Activated T-cell treated with anti-CD3 and anti-CD28 coated beads, Interleukin-2, amount 50 U/mL, for 72 hours (primary cell): ENCODE measurements around the gene CFAP58. TPM values are rescaled to one million over a fixed set of nuclear protein-coding genes. Genes with fewer than 3 reads are reported as not detected.

Experiments used
- ATAC-seq, 2 donors: fragments of 150-1000 bp; cut with Tn5 transposase; replicated peaks in 1 of 2; 2 replicates each; pipeline ENCODE4 v1.10.0; 2021; ENCODE audit warnings: moderate library complexity in 2 of 2, mild to moderate bottlenecking in 1 of 2
- DNase-seq, 2 donors: peaks; one replicate each; pipeline ENCODE4 v3.0.0; 2021 to 2022; ENCODE audit warnings: mixed read lengths in 1 of 2
- H3K27ac Mint-ChIP-seq: one replicate; pipeline ENCODE4 v1.8.0; 2022; ENCODE audit warnings: mild to moderate bottlenecking, moderate library complexity, mixed read lengths
- H3K27me3 Mint-ChIP-seq: one replicate; pipeline ENCODE4 v1.8.0; 2022; ENCODE audit warnings: low read depth, mixed read lengths
- H3K36me3 Mint-ChIP-seq, 2 donors: one replicate each; pipeline ENCODE4 v1.8.0; 2022; ENCODE audit warnings: mixed read lengths in 2 of 2, mild to moderate bottlenecking in 1 of 2; ENCODE audit not compliant: insufficient read depth in 2 of 2
- H3K4me1 Mint-ChIP-seq: one replicate; pipeline ENCODE4 v1.8.0; 2022; ENCODE audit warnings: low read depth, mixed read lengths
- H3K4me3 Mint-ChIP-seq, 2 donors: one replicate each; pipeline ENCODE4 v1.8.0; 2022; ENCODE audit warnings: mild to moderate bottlenecking in 2 of 2, mixed read lengths in 2 of 2, moderate library complexity in 2 of 2
- H3K9me3 Mint-ChIP-seq, 2 donors: one replicate each; pipeline ENCODE4 v1.8.0; 2022; ENCODE audit warnings: mixed read lengths in 2 of 2
- total RNA-seq, 2 donors: library from RNA; stranded (reverse); gene quantifications; one replicate each; pipeline ENCODE4 v1.2.3, GENCODE V29; 2022

CFAP58 gene
- total RNA-seq, 2 donors from 2014 or later: 0.72 to 1.1 TPM

DNA sequence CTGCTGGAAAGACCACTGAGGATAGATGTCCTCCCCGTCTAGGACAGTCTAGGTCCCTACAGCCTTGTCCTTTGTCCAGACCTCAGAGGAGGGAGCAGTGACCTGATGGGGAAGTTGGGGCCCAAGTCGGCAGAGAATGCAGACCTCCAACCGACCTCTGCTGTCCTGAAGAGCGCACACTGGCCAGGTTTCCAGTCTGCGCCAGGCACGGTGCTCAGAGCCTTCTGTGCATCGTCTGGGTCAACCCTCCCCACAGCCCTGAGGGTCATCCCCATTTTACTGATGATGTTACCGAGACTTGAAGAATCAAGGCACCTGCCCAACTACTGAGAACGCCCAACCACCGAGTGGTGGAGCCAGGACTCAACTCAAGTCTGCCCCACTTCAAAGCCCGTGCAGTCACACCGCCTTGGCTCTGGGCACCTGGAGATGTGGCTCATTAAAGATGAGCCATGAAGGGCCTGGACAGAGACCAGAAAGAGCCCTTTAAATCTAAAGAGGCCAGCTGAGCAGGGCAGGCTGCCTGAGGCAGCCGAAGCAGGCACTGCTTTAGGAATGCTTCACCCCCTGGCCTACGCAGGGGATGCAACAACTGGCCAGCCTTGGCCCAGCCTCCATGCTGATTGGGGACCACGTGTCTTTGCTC is 19.8 kb upstream of the CFAP58 start:
- peaks cover 9 to 11% of the 10 kb centered on the region in 2 donors for H3K36me3 Mint-ChIP-seq
- no peak for DNase-seq
- ATAC-seq: no peak
- peaks cover 81% of the 10 kb centered on the region for H3K4me1 Mint-ChIP-seq
- no peaks in the 10 kb centered on the region for H3K9me3 Mint-ChIP-seq
- peak overlapping the region; percentile 41 to 70 for H3K4me3 Mint-ChIP-seq
- peak overlapping the region; percentile 56 for H3K27ac Mint-ChIP-seq
- H3K27me3 Mint-ChIP-seq: no peaks in the 10 kb centered on the region

DNA sequence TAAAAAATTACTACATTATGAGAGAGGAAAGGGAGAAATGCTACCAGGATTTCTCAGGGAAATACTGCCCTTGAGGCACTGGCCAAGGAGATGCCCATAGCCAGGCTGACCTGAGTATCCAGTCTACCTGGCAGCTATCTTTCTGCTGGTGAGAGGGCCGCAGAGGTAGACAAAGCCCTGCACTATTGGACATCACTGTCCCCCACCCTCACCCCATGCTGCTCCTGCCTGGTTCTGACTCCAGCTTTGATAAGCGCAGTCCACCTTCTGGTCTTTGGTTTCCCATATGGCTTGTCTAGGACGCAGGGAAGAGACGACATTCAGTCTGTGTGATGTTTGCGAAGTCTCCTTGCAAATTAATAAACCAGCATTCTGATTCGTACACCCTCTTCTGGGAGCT is 19.1 kb upstream of the CFAP58 start:
- Mint-ChIP-seq H3K27ac (peak overlapping the region; percentile 87), H3K36me3 (peaks cover 9 to 11% of the 10 kb centered on the region in 2 donors), H3K27me3 (no peaks in the 10 kb centered on the region), H3K9me3 (no peaks in the 10 kb centered on the region), H3K4me3 (peak overlapping the region; percentile 92 to 96), H3K4me1 (peaks cover 81% of the 10 kb centered on the region)
- ATAC-seq (no peak), DNase-seq (no peak)

DNA sequence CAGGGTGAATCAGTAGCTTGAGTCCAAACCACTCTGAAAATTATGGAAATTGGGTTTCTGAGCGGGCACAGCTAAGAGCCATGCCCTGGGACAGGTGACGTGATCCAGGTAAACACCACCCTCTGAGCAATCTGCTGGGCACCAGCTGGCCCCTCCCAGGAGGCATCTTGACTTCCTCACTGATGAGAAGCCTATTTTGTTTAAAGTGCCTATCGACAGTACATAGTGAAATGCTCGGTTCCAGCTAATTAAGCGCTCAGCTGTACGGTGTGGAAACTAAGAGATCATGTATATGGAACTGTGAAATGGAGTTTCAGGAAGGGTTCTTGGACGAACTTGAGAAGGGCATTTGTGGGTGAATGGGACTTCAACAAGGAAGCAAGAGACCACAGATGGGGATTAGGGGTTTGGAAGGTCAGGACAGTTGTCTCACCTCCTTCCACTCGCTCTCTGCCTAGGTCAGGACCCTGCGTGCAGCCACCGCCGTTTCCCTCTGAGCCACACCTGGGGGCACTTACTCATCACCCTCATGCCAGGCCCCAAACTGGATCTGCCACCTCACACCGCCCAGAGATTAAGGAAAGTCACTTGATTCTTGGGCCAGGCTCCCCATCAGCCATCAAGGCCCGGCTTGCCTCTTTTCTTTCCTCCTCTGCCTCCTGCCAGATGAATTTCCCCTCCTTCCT is 18.5 kb upstream of the CFAP58 start:
- peaks cover 81% of the 10 kb centered on the region for H3K4me1 Mint-ChIP-seq
- H3K4me3 Mint-ChIP-seq: peak overlapping the region; percentile 92 to 96
- H3K36me3 Mint-ChIP-seq: peaks cover 9 to 11% of the 10 kb centered on the region in 2 donors
- DNase-seq: no peak
- H3K27ac Mint-ChIP-seq: peak overlapping the region; percentile 87
- no peak for ATAC-seq
- peaks cover under 1% of the 10 kb centered on the region for H3K27me3 Mint-ChIP-seq
- H3K9me3 Mint-ChIP-seq: no peaks in the 10 kb centered on the region

DNA sequence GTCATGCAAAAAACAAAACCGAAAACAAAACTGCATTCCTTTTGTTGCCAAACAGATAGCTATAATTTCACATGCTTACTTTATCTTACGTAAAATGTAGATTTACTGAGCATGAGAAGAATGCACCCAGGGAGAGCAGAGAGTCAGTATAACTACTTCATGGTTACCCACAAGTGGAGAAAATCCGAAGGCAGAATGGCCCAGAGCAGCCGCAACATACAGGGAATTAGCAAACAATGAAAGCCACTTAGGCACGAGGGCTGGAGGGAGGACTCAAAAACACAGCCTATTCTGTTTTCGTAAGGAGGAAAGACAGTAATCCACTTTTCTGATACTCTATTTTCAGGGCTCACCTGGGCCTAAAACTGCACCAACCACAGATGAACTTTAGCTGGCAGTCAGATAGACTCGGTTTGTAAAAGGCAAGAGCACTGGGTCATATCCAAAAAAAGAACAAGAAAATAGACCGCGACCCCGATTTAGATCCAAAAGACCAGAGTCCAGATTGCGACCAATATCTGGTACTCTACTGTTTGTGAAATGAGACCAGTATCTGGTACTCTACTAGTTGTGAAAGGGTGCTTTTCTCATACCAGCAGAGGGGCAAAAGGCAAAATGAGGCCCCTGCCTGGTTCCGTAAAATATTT is 16.7 kb upstream of the CFAP58 start:
- ATAC-seq: no peak
- DNase-seq: no peak
- H3K4me1 Mint-ChIP-seq: peaks cover 67% of the 10 kb centered on the region
- peak overlapping the region; percentile 92 to 96 for H3K4me3 Mint-ChIP-seq
- H3K36me3 Mint-ChIP-seq: peaks cover 9 to 11% of the 10 kb centered on the region in 2 donors
- H3K27ac Mint-ChIP-seq: peak overlapping the region; percentile 80
- H3K27me3 Mint-ChIP-seq: peaks cover 5% of the 10 kb centered on the region
- no peaks in the 10 kb centered on the region for H3K9me3 Mint-ChIP-seq

DNA sequence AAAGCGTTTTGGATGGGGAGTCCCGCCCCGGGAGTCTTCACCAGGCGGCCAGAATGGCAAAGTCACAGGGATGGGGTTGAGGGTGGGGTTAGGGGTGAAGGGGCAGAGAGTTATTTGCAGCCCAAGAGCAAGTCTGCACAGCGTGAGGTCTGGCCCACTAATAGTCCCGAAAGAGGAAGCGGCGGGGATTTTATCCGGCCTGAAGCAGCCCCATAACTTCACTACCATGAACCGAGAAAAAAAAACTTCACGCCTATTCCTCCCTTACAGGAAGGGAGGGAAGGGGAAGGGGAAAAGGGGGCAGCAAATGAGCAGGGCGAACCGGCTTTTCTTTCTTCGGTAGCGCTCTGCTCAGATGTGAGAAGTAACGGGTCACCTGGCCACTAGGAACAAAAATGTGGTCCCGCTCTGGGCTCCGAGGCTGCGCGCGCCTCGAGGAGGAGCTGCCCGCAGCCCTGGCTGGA is 16.1 kb upstream of the CFAP58 start:
- peak in 1 of 2 donors; percentile 52 for DNase-seq
- peaks cover 61% of the 10 kb centered on the region for H3K4me1 Mint-ChIP-seq
- peaks cover 9 to 11% of the 10 kb centered on the region in 2 donors for H3K36me3 Mint-ChIP-seq
- peak overlapping the region; percentile 80 for H3K27ac Mint-ChIP-seq
- H3K9me3 Mint-ChIP-seq: no peaks in the 10 kb centered on the region
- peak overlapping the region; percentile 92 to 96 for H3K4me3 Mint-ChIP-seq
- peak; percentile 39 to 48 for ATAC-seq
- peaks cover 5% of the 10 kb centered on the region for H3K27me3 Mint-ChIP-seq

DNA sequence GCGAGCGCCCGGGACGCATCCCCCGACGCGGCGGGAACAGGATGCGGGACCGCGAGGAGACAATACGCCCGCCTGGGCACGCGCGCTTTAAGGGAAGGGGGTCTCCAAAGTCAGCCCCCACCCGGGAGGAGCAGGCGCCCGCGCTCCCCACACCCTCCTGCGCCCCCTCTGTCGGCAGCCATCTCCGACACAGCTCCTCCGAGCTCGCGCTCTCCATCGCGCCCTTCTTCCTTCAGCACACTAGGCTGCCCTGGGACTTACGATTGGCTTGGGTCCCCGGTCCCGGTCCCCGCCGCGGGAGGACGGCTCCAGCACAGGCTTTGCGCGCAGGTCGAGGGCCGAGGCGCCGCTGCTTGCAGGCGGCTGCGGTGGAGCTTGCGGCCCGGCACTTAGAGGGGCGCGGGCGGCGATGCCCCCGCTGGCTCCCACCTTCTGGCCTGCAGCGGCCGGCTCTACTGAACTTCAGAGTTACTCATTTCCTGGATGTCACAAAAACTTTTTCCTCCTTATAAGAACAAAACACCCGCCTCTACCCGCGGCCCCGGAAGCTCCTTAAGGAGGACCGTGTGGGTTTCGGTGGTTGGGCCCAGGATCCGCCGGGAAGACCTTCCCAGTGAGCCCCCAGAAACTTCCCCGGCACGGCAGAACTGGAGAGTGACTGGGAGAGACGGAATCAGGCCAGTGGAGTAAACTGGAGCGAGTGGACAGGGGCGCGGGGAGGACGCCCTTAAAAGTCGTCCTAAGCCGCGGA is 15.5 kb upstream of the CFAP58 start, which contains the start of gene ITPRIP:
Gene ITPRIP (minus strand): TSS at position 481 of the 751 bp plus-strand sequence. CDS start 22,414 bp downstream, outside the sequence.
- Mint-ChIP-seq H3K27ac (peak within 1 kb of the TSS; percentile 98), H3K27me3 (peaks cover 5% of the 10 kb centered on the region), H3K9me3 (no peaks in the 10 kb centered on the region), H3K4me1 (peaks cover 54% of the 10 kb centered on the region), H3K36me3 (peaks cover 9 to 10% of the 10 kb centered on the region in 2 donors), H3K4me3 (peak within 1 kb of the TSS; percentile 92 to 96)
- ATAC-seq (peak; percentile 85), DNase-seq (peak; percentile 75 to 77)

DNA sequence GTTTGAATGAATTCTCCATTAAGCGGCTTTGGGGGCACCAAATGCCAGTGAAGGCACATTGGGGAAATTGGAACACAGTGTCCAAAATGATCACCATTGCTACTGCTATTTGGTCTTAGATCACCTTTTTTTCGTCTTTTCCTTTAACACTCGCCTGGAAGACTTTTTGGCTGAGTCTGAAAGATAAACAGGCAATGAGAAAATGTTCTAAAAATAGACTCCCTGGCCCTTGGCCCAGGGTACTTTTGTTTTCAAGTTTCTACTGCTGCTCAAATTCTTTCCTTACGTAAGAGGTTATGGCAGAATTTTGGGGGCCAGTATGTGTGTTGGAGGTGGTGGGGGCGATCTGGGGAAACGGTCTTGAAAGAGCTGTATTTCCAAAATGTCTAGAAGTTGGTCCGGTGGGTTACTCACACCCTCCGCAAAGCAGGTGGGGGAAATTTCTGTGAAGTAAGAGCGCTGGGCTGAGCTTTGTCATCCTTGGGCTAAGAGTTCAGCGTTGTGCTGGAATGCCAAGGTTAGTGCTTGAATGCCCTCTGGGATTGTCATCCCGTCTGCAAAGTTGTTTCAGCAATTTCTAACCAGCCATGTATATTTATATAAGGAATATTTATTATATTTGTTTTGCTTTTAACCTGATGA is 14.0 kb upstream of the CFAP58 start:
- DNase-seq (no peak), ATAC-seq (no peak)
- no peaks in the 10 kb centered on the region for H3K9me3 Mint-ChIP-seq
- peak overlapping the region; percentile 98 for H3K27ac Mint-ChIP-seq
- H3K36me3 Mint-ChIP-seq: peaks cover 9% of the 10 kb centered on the region in 2 donors
- peaks cover 5% of the 10 kb centered on the region for H3K27me3 Mint-ChIP-seq
- peak overlapping the region; percentile 92 to 96 for H3K4me3 Mint-ChIP-seq
- peaks cover 41% of the 10 kb centered on the region for H3K4me1 Mint-ChIP-seq

DNA sequence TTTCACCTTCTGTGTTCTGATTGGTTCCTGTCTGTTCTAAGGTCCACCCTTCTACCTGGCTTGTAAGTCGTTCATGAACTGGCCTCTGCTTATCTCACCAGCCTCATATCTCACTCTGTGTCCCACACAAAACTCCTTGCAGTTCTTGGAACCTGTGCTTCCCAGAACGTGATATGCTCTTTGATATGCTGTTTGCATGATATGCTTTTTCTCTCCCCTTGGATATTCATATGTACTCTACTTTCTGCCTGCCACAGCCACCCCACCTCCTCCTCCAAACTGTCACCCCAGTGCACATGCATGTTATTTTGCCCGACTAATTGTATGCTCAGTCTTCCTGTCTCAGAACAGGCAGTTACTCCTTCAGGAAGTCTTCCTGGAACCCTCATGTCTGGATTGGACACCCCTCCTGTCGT is 13.5 kb upstream of the CFAP58 start:
- Mint-ChIP-seq H3K36me3 (peaks cover 5 to 9% of the 10 kb centered on the region in 2 donors), H3K27me3 (peaks cover 5% of the 10 kb centered on the region), H3K4me3 (peak overlapping the region; percentile 20 to 55), H3K4me1 (peaks cover 36% of the 10 kb centered on the region), H3K27ac (no peak overlapping the region), H3K9me3 (no peaks in the 10 kb centered on the region)
- ATAC-seq (no peak), DNase-seq (no peak)

DNA sequence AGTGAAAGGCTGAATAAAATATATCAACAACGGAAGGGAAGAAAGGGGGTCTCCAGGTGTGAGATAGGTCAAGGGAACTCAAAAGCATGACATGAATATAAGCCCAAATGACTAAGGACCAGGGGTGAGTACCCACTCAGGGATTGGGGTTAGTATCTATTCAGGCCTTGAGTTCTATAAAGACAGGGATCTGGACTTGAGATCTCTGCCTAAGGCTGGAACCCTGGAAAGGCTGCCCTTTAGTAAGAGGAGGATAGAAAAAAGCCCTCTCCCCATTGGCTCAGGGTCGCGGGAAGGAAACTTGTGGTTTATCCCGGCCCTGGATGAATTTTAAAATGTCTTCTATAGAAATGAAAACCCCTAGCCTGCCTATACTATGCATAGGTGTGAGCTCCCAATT is 13.0 kb upstream of the CFAP58 start:
- Mint-ChIP-seq H3K36me3 (peaks cover 5 to 9% of the 10 kb centered on the region in 2 donors), H3K4me3 (no peak overlapping the region), H3K27ac (no peak overlapping the region), H3K9me3 (peaks cover 0 to 2% of the 10 kb centered on the region in 2 donors), H3K4me1 (peaks cover 33% of the 10 kb centered on the region), H3K27me3 (peaks cover 5% of the 10 kb centered on the region)
- DNase-seq (no peak), ATAC-seq (no peak)

DNA sequence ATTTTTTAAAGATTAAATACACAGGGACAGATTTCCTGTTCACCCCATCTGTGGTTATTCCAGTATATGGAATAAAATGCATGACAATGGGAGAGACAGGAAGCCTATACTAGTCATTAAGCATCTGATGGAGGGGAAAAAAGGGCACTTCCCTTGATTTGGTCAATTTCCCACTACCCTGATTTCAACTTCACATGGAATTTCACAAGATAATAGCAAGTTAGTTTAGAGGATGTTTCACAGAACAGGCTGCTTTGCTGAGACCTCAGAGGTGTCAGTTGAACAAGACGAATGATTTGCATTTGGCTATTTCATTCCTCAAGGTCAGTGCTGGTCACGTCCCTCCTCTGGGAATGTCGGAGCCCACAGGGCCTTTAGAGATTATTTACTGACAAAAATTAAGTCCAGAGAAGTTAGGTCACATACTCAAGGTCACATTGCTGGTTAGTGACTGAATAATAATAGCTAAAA is 10.7 kb upstream of the CFAP58 start:
- Mint-ChIP-seq H3K27ac (no peak overlapping the region), H3K9me3 (peaks cover 0 to 2% of the 10 kb centered on the region in 2 donors), H3K4me3 (no peak overlapping the region), H3K36me3 (peaks cover 0 to 3% of the 10 kb centered on the region in 2 donors), H3K27me3 (peaks cover 5% of the 10 kb centered on the region), H3K4me1 (peaks cover 26% of the 10 kb centered on the region)
- DNase-seq: no peak
- no peak for ATAC-seq

DNA sequence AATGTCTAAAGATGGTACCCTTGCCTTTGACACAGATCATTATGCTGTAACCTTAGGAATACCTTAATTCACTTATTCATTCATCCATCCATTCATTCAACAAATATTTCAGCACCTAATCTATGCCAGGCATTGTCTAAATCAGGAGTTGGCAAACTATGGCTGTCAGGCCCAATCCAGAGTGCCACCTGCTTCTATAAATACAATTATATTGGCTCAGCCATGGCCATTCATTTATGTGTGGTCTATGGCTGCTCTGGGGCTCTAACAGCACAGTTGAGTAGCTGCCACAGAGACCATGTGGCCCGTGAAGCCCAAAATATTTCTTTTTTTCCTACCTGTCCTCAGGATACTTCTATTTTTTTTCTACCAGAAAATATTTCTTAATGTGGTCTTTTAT is 9.4 kb upstream of the CFAP58 start:
- Mint-ChIP-seq H3K4me1 (peaks cover 22% of the 10 kb centered on the region), H3K27me3 (peaks cover 5% of the 10 kb centered on the region), H3K9me3 (peaks cover 0 to 2% of the 10 kb centered on the region in 2 donors), H3K27ac (no peak overlapping the region), H3K36me3 (no peaks in the 10 kb centered on the region), H3K4me3 (no peak overlapping the region)
- no peak for DNase-seq
- no peak for ATAC-seq

DNA sequence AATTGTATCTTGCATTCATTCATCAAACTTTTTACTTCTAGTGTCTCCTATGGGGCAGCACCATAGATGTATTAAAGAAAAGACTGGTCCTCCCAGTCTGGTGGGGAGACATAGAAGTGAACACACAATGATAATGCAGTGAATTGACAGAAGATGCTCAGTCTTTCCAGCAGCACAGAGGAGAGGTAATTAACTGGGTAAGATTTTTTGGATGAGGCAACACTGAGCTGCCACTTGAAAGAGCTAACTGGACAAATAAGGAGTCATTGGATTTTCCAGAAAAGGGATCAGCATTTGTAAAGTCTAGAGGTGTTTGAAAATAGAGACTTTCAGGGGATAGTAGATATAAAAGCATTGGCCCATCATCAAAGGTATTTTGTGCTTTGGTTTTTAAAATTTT is 8.1 kb upstream of the CFAP58 start:
- H3K36me3 Mint-ChIP-seq: no peaks in the 10 kb centered on the region
- H3K27me3 Mint-ChIP-seq: no peaks in the 10 kb centered on the region
- peaks cover 10% of the 10 kb centered on the region for H3K4me1 Mint-ChIP-seq
- H3K4me3 Mint-ChIP-seq: no peak overlapping the region
- peak overlapping the region; percentile 42 for H3K27ac Mint-ChIP-seq
- peaks cover 0 to 2% of the 10 kb centered on the region in 2 donors for H3K9me3 Mint-ChIP-seq
- DNase-seq (no peak), ATAC-seq (no peak)
